HL-60 (cell line): ENCODE data around the gene NUTM2D.
"Not testable (repeated sequence)": the region's sequence is repeated elsewhere in the genome, so short reads cannot be mapped to it uniquely, and the experiment has no call there.

Experiments used
- GABPA ChIP-seq: IDR thresholded peaks from 2 replicates; pipeline ENCODE4 v1.6.1; 2012; ENCODE audit warnings: low read depth
- POLR2AphosphoS5 ChIP-seq: IDR thresholded peaks from 2 replicates; pipeline ENCODE4 v1.6.1; 2012; ENCODE audit warnings: low read depth
- REST ChIP-seq: IDR thresholded peaks from 2 replicates; pipeline ENCODE4 v1.6.1; 2012; ENCODE audit warnings: low read depth; ENCODE audit not compliant: insufficient replicate concordance
- SPI1 ChIP-seq: IDR thresholded peaks from 2 replicates; pipeline ENCODE4 v1.6.1; 2012; ENCODE audit warnings: low read depth, mild to moderate bottlenecking, borderline replicate concordance
- TF ChIP-seq, protein P1 (sequence below): IDR thresholded peaks from one replicate; pipeline ENCODE4 v1.5.1; 2011; ENCODE audit warnings: low read length, control low read depth, inconsistent platforms; ENCODE audit not compliant: insufficient read depth

GRCh38 chr10:87357444-87357843 lies at the start of gene NUTM2D:
- not testable (repeated sequence) for TF ChIP-seq REST, POLR2AphosphoS5, SPI1, GABPA
- TF ChIP-seq, protein P1, sequence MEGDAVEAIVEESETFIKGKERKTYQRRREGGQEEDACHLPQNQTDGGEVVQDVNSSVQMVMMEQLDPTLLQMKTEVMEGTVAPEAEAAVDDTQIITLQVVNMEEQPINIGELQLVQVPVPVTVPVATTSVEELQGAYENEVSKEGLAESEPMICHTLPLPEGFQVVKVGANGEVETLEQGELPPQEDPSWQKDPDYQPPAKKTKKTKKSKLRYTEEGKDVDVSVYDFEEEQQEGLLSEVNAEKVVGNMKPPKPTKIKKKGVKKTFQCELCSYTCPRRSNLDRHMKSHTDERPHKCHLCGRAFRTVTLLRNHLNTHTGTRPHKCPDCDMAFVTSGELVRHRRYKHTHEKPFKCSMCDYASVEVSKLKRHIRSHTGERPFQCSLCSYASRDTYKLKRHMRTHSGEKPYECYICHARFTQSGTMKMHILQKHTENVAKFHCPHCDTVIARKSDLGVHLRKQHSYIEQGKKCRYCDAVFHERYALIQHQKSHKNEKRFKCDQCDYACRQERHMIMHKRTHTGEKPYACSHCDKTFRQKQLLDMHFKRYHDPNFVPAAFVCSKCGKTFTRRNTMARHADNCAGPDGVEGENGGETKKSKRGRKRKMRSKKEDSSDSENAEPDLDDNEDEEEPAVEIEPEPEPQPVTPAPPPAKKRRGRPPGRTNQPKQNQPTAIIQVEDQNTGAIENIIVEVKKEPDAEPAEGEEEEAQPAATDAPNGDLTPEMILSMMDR = not testable (repeated sequence)
